GM18951 (cell line): Measurements from ENCODE around the gene CBS.
"Not testable (repeated sequence)": the region's sequence is repeated elsewhere in the genome, so short reads cannot be mapped to it uniquely, and the experiment has no call there.

Experiments
- in situ Hi-C: fragments of 300-500 bp; cut with MboI; formaldehyde crosslinking; loops from one replicate; pipeline ENCODE4 v1.12.0; 2022; ENCODE audit warnings: low sequenced_read_pairs, mixed read lengths, inconsistent platforms; ENCODE audit not compliant: unreplicated experiment

The CBS gene

DNA sequence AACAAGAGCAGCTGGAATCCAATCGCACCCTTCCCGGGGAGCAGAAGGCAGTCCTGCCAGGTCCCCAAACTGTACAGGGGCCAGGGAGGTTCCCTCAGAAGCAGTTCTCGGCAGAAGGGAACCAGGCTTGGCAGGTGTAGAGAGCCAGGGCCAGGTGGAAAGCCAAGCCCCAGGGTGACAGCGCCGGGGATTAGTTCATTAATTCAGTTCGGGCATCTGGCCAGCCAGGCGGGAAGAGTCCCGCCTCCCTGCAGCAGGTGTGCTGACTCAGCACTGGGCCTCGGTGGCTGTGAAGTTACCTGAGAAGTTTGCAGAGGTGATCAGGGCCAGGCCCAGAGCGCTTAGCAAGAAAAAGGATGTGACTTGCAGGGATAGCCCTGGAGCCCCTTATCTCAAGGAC lies 6.0 kb downstream of the CBS start:
- in situ Hi-C loops: not testable (repeated sequence)

GRCh38 chr21:43068065-43068464 lies 7.6 kb downstream of the CBS start:
- in situ Hi-C loops: not testable (repeated sequence)

- in situ Hi-C loops: not testable (repeated sequence)
Observed at GRCh38 chr21:43066690-43067089, 8.9 kb downstream of the CBS start.

DNA sequence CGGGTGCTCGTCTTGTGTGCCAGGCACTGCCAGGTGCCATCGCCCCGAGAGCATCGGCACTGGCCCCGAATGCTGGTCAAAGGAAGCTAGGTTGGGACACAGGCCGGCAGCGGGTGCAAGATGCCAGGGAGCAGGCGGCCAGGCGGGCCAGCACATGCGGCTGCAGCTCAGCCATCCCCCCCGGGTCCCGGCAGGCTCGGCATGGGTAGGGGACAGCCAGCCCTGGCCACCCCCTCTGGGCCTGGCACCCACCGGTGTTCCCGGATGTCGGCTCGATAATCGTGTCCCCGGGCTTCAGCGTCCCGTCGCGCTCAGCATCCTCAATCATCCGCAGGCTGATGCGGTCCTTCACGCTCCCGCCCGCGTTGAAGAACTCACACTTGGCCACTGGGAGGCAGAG lies 9.6 kb downstream of the CBS start:
- in situ Hi-C loops: not testable (repeated sequence)

DNA sequence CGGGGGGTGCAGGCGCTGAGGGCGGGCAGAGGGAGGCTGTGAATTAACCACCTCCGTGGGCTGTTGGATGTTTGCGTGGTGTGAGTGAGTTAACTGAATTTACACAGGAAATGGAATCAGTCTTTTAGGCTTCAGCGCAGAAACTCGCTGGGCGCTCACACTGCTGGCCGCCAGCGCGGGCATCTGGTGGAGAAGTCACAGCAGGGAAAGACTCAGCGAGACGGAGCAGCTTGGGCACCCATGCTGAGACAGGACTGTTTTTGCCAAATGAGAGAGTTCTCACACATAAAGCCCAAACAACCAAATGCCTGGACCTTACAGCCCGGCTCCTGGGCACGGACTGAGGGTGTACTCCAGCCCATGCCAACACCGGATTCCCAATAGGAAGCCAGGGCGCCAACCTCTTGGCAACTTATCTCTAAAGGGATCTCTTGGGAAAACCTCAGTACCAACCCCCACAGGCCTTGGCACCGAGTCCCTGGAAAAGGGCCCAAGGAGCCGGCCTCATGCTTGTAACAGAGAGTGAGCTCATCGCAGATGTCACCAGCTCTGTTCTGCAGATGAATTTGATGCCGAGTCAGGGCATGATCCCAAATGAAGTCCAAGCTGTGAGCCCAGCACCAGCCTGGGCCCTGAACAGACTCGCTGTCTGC lies 11.2 kb downstream of the CBS start:
- in situ Hi-C loops: not testable (repeated sequence)

DNA sequence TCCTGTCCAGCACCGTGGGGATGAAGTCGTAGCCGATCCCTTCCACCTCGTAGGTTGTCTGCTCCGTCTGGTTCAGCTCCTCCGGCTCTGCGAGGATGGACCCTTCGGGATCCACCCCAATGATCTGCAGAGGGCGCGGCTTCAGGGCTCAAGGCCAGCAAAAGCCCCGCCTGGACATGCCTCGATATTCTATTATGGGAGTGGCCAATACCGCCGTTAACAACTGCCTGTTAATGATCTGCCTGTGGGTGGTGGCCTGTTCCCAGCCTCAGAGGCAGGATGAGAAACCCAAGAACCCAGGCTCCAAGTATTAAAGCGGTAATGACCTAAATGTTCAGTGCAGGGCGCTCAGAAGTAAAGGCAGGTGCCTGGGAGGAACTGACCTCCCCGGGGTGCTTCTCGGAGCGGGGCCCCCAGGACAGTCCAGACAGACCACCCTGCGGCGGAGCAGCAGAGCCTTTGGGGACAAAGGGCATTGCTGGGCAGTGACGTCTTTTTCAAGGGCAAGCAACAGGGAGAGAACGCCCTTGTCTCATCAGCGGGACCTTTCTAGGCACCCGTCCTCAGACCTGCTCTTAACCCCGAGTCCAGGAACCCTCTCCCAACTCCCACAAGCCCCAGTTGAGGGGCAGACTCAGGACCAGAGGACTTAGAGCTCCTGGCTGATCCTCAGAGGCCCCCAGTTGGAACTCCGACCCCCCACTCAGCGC lies 12.5 kb downstream of the CBS start:
- in situ Hi-C loops: not testable (repeated sequence)

DNA sequence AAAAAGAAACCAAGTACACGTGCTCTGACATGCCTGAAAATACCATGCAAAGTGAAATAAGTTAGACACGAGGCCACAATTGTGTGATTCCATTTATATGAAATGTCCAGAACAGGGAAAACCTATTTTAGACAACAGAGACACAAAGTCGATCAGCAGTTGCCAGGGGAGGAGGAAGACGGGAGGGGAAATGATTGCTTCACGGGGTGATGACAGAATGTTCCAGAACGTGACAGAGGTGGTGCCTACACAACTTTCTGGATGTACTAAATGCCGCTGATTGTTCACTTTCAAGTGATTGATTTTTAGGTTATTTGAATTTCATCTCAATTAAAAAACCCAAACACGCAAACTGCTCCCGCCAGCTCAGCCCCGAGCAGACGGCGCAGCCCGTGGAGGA lies 22.5 kb downstream of the CBS start:
- in situ Hi-C loops: not testable (repeated sequence)

DNA sequence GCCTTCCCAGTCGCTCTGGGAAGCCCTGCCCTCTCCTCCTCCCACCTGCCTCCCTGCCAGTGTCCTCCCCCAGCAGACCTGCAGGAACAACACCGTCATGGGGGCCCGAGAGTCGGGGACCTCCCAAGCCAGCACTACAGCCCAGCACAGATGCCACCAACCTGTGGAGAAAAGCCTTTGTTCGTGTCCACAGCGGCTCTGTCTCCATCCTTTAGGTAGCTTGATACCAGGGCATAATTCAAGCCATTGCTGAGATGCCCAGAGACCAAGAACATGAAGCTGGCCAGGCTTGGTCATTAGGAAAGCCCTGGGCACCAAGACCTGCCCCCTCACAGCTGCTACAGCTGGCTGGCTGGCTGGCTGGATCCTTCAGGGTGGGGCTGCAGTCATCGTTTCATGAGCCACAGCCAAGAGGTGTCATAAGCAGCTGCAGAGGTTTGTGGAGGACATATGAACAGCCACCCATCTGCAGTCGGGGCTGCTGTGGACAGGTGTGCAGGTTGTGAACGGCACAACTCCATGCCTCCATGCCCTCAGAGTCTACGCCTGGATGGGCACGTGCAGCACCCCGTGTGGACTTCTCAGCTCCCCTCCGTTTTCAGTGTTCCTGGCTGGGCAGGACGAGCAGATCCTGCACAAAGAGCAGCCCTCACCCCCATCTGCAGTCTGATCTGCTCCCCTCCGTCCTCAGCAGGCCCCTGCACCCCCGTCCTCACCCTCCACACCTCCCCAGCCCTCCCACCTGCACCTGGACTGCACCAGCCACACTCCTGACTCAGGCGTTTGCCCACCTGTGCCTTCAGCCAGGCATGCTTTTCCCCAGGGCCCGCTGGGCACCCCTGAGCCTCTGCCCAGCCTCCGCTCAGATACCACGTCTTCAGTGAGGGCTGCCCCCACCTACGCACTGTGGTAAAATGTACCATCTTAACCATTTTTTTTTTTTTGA lies 29.5 kb downstream of the CBS start:
- in situ Hi-C loops: not testable (repeated sequence)

DNA sequence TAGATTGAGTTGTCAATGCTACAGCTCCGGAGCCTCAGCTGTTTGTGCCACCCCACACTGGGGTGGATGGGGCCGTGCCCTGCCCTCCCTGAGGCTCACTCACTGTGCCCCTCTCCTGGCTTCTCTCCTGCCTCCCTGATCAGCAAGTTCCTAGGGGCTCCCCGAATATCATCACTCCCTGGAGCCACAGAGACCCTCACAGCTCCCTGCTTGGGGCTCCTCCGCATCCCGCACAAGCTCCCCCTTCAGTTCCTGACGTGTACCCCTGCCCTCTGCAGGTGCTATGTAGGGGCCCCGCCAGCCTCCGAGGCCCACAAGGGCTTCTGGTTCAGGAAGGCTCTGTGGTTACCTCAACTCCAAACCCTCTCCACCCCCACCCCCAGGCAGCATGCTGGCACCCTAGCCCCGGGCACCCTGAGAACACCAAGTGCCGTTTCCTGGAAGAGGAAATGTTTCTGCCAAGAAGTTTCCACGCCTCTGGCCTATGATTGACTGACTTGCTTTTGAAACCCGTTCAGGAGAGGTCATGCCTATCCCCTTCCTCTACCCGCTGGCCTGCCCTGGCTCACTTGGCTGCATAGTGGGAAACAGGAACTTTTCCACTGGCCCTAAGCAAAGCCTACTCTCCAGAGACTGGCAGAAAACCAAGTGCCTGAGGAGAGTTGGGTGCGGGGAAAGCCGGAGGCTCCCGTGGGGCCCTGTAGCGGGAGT lies 30.3 kb downstream of the CBS start:
- in situ Hi-C loops: not testable (repeated sequence)

- in situ Hi-C loops: not testable (repeated sequence)
Observed at GRCh38 chr21:43044547-43044946, 31.1 kb downstream of the CBS start.

- in situ Hi-C loops: not testable (repeated sequence)
Observed at GRCh38 chr21:43043291-43043690, 32.3 kb downstream of the CBS start.

DNA sequence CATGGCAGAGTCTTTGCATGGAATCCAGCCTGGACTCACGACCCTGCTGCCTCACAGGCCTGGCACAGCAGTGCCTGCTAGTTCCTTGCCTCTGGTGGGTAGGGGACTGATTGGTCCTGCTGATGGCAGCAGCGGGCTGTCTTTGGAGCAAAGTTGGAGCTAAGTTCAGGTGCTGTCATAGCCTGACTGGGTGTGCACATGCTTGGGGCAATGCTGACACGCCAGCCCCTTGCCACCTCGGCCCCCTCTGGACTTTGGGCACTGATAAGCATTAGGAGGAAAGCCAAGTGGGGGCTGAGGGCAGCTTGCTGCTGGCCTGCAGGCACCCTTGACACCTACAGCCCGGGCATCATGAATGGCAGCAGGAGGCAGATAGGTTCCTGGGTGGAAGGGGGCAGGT lies 33.5 kb downstream of the CBS start:
- in situ Hi-C loops: not testable (repeated sequence)

DNA sequence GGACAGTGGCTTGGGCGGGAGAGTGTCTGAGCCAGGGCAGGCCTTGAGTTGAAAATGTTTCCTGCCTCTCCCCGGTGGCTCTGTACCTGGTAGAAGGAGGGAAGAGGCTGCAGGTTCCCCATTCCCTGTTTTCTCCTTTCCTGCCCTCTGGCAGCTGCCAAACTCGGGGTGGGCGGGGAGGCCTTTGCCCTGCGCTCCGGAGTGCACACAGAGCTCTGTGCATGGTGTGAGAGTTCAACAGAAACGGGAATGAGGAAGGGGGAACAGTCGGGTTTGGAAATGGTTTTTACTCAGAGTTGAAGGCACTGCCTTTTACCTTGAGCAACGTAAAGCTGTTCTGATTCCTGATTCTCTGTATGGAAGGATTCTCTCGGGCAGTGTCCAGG lies 37.0 kb downstream of the CBS start:
- in situ Hi-C loops: not testable (repeated sequence)

GRCh38 chr21:43037918-43038658 lies 37.5 kb downstream of the CBS start:
- in situ Hi-C loops: not testable (repeated sequence)

DNA sequence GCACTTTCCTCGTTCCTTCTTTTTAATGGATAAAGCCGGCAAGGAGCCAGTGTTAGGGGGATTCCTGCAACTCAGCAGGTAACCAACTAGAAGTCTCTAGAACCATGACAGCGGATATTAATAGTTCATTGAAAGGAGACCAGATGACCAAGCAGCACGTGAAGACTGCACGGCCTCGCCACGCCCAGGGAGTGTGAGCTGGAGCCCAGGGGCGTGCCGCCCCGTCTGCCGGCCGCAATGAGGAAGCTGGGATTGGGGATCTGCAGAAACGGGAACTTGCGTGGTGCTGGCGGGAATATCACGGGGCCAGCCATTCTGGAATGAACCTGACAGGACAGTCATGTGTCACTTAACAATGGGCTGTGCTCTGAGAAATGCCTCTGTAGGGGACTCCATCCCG lies 38.7 kb downstream of the CBS start:
- in situ Hi-C loops: not testable (repeated sequence)
